SH-SY5Y (cell line): Measurements from ENCODE around the gene NTM.
A peak's percentile ranks its signal among the peaks of the same experiment; 100 is the strongest.

Source experiments
- GATA2 ChIP-seq: IDR thresholded peaks from 2 replicates; pipeline ENCODE4 v1.6.1; 2011; ENCODE audit warnings: mild to moderate bottlenecking, low read depth, low read length
- GATA3 ChIP-seq: IDR thresholded peaks from 2 replicates; pipeline ENCODE4 v1.6.1; 2011; ENCODE audit warnings: low read depth, mild to moderate bottlenecking, low read length, moderate library complexity

NTM gene

DNA sequence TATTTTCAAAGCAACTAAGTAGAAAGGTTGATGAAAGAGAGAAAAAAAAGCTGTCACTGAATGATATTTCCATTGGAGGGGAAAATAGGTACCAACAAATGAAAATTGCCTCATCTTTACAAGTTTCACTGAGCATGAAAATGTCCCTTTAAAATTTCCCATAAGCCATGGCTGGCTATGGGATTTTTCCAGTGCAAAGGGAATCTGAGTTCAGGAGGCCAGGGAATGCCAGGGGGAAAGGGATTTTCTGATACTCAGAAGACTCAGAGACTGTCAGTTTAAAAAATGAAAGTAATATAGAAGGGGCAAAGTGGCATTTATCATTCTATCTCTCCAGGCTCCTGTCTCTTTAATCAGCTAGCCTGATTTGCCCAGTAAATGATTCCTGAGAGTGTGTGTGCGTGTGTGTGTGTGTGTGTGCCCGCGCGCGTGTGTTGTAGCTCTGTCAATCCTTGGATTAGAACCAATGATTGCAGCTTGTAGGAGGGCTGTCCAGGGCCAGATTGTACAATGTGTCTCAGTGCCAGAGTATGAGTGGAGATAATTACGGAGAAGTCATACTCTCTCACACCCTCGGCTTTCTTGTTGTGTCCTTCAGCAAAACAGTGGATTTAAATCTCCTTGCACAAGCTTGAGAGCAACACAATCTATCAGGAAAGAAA lies at the start of gene NTM:
TSS of gene NTM (plus strand) at position 526 of the 662 bp plus-strand sequence.
- no peak for TF ChIP-seq GATA2
- TF ChIP-seq GATA3: no peak

DNA sequence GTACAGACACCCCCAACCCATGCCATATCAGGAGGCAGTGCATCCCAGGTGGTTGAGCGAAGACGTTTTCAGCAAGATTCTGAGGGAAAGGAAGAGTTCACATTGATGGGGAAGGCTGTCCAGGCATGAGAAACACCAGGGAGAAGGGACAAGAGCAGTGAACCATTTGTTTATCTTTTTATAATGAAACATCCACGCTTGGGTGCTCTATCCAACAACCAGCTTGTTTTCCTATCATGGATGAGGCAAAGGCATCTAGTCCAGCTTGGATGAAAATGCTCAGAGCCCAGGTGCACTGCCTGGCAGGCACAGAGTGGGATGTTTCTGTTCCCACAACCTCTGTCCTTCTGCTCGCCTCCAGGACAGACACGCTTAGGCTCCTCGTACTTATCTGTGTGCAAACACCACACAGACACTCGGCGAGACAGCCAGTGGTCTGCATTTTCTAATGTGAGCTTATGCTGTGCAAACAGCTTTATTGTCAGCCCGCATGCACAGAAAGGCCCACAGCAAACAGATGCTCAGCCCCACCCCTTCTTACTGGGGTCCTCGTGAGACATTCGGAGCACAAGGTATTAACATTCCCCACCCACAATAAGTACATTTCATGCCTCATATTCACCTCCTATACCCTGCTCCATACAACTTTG lies 45.4 kb upstream of the NTM start:
- TF ChIP-seq GATA2: no peak
- no peak for TF ChIP-seq GATA3

DNA sequence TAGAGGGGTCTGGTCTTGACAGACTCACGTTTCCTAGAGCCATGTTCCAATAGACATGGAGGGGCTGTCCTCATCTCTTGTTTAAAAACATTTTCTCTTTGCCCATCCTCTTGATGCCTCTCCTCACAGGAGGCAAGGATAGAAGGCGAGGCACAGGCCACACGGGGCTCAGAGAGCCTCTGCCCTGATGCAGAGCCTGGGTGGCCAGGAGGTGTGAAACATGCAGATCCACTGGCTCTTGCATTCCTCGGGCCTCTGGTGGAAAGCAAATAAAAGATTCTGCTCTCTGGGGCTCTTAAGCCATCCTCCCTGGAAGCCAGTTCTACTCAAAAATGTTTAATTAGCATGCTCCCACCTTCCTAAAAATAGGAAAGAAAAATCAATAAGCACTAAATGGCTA lies 43.6 kb upstream of the NTM start:
- no peak for TF ChIP-seq GATA3
- TF ChIP-seq GATA2: no peak

DNA sequence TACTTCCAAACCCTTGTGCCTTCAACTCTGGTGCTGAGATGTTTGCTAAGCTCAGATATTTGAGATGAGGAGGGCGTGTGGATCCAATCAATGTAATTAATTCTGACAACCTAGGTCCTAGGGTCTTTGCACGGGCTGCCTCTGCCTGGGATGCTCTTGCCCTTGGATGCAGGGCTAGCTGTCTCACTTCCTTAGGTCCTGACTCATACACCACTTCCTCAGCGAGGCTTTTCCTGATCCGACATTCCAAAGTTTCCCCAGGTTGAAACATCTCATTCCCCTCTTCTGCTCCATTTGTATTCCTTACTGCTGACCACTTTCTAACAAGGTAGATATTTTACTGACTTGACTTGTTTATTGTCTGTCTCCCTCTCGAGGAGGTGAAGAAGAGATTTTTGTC lies 43.0 kb upstream of the NTM start:
- no peak for TF ChIP-seq GATA3
- no peak for TF ChIP-seq GATA2

DNA sequence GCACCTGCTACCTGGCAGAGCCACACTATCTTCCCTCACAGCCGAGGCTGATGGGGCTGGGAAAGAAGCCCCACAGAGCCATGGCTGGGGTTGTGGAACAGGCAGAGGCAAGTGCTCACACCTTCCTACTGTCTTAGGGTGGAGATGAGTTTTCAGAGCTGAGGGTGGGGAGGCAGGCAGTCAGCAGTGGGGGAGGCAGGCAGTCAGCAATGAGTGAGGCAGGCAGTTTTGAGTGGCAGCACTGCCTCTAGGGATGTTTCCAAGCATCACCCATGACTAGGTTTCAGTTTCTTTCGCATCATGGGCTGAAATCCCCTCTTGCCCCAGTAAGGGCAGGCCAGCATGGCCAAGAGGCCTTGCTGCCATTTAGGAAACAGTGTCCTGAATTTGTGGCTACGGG lies 41.6 kb upstream of the NTM start:
- TF ChIP-seq GATA2: no peak
- no peak for TF ChIP-seq GATA3

DNA sequence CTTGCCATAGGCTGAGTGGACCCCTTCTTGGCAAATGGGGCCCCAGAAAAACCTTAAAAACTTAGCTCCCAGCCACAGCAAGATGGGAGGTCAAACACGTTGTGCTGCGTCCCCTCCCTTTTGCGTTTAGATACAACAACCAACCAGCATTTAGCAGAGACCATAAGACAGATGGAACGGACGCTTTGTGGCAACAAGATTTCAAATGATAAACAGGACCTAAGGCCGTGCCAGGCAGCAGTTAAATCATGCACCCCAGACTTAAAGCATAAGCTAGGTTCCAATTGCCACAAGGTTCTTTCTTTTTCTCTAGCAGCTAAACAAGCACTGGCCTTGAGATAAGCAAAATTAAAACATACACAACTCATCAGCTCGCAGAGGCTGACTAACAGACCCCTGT lies 39.4 kb upstream of the NTM start:
- no peak for TF ChIP-seq GATA3
- peak; percentile 71 for TF ChIP-seq GATA2

DNA sequence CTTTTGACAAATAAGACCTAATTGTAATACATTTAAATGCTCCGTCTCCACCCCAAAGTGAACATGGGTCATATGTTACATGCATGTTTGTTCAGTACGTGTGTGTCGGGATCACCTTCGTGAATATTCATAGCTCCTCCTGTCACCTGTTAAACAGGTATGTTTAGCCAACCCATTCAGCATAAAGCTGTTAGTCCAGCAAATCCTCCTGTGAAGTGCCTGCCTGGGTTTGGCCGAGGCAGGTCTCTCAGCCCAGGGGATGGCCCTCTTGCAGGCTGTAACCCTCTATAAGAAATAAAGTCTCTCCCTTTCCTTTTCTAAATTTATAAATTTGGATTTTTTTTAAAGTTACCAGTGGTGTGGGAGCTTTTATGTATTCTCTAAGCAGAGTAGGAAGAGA lies 38.9 kb upstream of the NTM start:
- TF ChIP-seq GATA2 (no peak), GATA3 (no peak)

DNA sequence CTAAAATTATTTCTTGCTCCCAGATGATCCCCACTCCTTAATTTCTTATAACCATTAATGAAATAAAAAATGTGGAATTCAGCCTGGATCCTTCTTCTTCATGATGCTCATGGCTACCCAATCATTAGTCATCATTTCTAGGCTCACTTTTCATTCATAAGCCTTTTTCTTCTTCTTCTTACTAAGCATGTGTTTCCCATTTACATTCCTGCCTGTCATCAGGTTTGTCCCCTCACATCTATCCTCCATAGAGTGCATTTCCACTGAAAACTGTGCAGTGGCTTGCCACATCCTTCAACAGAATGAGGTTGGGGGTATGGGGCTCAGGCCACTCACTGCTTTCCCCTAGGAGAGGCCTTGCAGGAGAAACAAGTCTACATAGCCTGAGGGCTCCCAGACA lies 35.8 kb upstream of the NTM start:
- TF ChIP-seq GATA2 (no peak), GATA3 (no peak)

DNA sequence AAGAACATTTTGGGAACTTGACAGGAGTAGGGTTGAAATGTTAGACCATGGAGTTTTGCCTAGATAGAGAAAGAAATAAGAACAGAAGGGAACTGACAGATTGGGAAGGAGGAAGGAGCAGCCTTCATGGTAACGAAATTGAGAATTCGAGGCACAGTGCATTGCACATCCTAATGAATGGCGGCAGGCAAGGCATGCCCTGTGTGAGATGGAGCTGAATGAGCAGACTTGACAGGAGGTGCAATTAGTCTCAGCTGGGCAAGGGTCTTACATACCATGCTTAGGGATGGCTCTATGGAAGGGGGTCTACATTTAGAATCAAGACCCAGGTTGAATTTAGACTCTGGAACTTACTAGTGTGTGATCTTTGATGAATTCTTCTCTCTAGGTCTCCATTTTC lies 25.0 kb upstream of the NTM start:
- TF ChIP-seq GATA3: no peak
- no peak for TF ChIP-seq GATA2

DNA sequence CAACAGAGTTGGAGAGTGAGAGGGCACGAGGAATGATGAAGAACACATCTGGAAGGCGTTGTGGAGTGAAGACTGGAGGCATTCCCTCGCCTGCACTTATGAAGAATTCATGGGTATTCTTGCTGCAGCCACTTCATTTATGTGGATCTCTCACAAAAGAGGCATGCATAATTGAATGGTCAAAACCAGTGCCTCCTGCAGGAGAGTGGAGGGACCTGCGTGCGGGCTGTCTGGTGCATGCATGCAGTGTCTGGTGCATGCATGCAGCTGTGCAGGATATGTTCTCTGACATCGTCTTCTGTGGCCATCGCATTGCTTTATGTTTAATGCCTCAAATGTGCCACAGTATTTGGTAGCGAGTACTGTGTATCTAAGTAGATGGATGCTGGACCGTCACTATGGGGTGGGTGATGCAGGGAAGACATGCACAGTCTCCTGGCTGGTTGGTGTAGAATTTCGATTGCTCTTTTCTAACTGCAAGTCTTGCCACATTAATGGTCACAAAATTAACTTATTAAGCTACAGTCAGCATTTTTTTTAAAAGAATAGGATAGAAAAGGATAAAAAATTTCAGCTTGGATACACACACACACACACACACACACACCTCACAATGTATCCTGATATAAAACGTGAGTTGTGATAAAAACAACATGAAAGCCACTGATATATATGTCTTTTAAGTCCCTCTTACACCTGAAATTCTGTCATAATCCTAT lies 20.9 kb upstream of the NTM start:
- TF ChIP-seq GATA2: no peak
- no peak for TF ChIP-seq GATA3

DNA sequence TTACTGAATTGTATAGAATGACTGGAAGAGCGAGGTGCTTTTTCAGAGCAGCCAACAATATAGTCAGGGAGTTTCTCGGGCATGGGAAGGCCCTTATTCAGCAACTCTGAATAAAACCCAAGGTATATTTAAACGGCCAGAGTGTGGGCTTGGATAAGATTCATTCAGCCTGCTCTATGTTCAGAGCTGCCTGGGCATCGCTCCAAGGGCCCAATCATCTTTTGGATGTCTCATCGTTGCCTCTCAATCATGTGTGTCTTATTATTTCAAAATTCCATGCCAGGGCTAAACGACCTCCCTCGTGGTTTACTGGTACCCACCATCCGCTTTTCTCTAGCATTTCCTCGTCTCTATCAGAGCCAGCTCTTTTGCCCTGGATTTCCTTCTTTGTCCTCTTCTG lies 19.5 kb upstream of the NTM start:
- no peak for TF ChIP-seq GATA2

DNA sequence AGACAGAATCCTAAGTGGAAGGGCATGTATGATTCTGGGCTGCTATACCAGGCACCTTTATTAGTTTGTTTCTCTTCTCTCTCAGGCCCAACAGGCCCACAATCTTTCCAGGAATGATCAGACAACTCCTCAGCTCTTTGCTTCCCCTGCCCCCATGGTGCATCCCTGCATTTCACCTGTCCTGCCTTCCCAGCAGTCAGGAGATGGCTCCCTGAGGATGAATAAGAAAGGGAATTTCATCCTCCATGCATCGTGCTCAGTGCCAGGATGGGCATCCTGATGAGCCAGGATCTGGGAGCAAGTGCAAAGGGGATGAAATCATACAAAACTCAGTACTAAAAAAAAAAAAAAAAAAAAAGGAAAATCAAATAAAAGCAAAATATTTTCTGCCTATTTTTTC lies 18.6 kb upstream of the NTM start:
- TF ChIP-seq GATA3 (no peak), GATA2 (no peak)

DNA sequence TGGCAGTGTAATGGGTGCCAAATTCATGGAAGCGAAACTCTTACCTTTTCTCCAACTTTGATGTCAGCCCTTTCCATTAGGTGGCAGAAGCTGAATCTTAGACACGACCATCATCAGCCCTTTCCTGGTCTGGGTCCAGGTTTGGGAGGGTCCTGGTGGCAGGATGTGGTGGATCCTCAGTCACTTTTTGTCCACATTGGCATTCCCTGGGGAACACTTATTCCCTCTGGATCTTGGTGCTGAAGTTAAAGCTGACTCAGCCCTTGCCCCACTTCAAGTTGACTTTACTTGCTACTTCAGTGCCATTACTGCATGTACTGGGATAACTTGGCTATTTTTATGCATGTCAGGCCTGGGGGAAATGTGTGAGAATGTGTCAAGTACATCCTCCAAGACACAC lies 16.6 kb upstream of the NTM start:
- TF ChIP-seq GATA3 (no peak), GATA2 (no peak)

DNA sequence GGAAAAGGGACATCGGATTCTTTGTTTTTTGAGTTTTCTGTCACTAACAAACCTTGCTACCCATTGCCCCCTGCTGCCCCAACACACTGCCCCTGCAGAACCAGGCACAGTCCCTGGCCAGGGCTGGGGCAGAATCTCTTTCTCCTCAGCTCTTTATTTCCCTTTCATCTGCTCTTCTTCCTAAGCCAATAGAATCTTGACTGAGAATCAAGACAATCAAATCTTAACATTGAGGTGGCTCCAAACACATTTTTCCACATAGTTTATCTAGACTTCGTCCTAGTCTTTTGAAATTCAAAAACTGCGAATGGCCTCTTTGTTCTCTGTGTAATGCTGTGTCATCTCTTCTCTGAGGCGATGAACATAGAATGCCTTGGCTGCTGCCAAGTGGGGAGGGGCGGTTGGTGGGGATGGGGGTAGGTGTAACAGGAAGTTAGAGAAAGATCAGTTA lies 16.1 kb upstream of the NTM start:
- TF ChIP-seq GATA3 (no peak), GATA2 (no peak)

DNA sequence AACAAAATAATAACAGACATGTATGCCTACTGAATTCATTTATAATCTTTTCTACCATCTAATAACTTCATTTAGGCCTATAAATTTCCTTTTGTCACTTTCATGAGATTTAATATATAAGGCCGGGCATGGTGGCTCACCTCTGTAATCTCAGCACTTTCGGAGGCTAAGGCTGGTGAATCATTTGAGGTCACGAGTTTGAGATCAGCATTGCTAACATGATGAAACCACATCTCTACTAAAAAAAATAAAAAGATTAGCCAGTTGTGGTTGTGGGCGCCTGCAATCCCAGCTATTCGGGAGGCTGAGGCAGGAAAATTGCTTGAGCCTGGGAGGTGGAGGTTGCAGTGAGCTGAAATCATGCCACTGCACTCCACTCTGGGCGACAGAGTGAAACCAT lies 14.2 kb upstream of the NTM start:
- TF ChIP-seq GATA2: no peak
- no peak for TF ChIP-seq GATA3

DNA sequence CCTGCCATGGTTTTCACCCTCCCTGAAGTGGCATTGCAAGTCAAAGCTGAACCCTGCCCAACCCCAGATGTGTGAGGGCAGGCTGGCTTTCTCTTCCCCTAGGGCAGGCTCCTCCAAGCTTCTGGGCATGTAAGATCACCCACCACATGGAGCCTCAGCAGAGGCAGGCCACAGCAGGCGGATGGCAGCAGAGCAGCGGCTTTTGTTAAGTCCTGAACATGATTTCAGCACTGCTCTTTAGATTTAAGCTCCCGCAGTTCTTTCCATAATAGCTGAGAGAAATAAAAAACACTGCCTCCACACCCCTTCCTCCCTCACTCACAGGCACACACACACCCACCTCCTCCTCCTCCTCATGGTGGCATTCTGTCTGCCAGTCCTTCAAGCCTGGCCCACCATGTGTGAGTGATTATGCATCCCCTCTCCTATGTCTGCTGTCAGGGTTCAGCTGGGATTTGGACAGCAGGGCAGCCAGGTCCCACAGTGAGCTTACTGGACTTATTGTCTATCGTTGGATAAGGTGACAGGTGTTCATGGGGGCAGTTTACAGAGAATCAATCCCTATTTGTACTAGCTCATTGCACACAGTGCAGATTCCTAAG lies 5.0 kb upstream of the NTM start:
- TF ChIP-seq GATA2 (no peak), GATA3 (no peak)
